Measurements from ENCODE around the gene GPR158. TPM values are rescaled to one million over a fixed set of nuclear protein-coding genes. Genes with fewer than 3 reads are reported as not detected.

Gene GPR158
- total and polyA plus RNA-seq, 2 of the 8 experiments (the other 6 are each of a cell fraction or from before 2014, with no cell fraction given) = 0.14 to 0.78 TPM

DNA sequence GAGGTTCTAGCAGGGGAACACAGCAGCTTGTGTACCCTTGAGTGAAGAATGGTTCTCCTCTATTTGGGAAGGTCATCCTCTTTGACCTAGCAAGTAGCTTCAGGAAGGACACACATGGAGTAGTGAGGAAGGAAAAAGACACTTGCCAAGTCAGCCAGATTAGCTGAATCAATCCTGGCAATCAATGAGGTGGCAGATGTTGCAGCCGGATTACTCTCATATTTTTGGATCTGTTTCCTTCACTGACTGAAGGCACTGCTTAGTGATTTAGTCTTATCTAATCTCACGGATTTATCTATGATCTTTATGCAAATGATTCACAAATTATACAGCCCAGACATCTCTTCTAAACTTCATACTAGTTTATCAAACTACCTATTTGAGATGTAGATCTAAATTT, 218.8 kb downstream of the GPR158 start (continued):
- no peak for TF ChIP-seq BRCA1 (IDR thresholded peaks at IDR 0.05; ENCODE audit: low read depth, low read length)
